HK-2 (cell line): ENCODE data around the gene RHOB.

Experiments
- DNase-seq: peaks from one replicate; pipeline ENCODE4 v3.0.0-alpha.2; 2018; ENCODE audit not compliant: unreplicated experiment

RHOB gene

GRCh38 chr2:20473128-20473527 lies 26.3 kb downstream of the RHOB start:
- DNase-seq: no peak

GRCh38 chr2:20474757-20475566 lies 28.1 kb downstream of the RHOB start:
- DNase-seq: no peak

- DNase-seq: no peak
Measured at GRCh38 chr2:20475567-20475952, 28.7 kb downstream of the RHOB start.

GRCh38 chr2:20476481-20476880 lies 29.6 kb downstream of the RHOB start:
- DNase-seq: no peak

GRCh38 chr2:20476950-20477349 lies 30.1 kb downstream of the RHOB start:
- DNase-seq: no peak

GRCh38 chr2:20478961-20479360 lies 32.1 kb downstream of the RHOB start:
- no peak for DNase-seq

- no peak for DNase-seq
Measured at GRCh38 chr2:20479835-20480234, 33.0 kb downstream of the RHOB start.

GRCh38 chr2:20480913-20481312 lies 34.0 kb downstream of the RHOB start:
- DNase-seq: no peak

- DNase-seq: no peak
Measured at GRCh38 chr2:20481798-20482405, 35.0 kb downstream of the RHOB start.

GRCh38 chr2:20482725-20483124 lies 35.9 kb downstream of the RHOB start:
- DNase-seq: no peak

- no peak for DNase-seq
Measured at GRCh38 chr2:20483194-20483895, 36.5 kb downstream of the RHOB start.

GRCh38 chr2:20484034-20484617 lies 37.3 kb downstream of the RHOB start:
- DNase-seq: no peak

- DNase-seq: no peak
Measured at GRCh38 chr2:20484810-20485611, 38.1 kb downstream of the RHOB start.

GRCh38 chr2:20485612-20486388 lies 38.9 kb downstream of the RHOB start:
- DNase-seq: no peak

- no peak for DNase-seq
Measured at GRCh38 chr2:20486571-20486970, 39.7 kb downstream of the RHOB start.

- DNase-seq: no peak
Measured at GRCh38 chr2:20487030-20487391, 40.1 kb downstream of the RHOB start.

GRCh38 chr2:20487392-20488174 lies 40.7 kb downstream of the RHOB start:
- DNase-seq: no peak

GRCh38 chr2:20488201-20488641 lies 41.3 kb downstream of the RHOB start:
- DNase-seq: no peak

- no peak for DNase-seq
Measured at GRCh38 chr2:20488782-20489181, 41.9 kb downstream of the RHOB start.
